Activated naive CD8-positive, alpha-beta T cell treated with anti-CD3 and anti-CD28 coated beads, Interleukin-2, amount 50 U/mL, for 16 hours (primary cell): ENCODE data around the gene WFDC1.

Experiments
- DNase-seq: peaks from one replicate; pipeline ENCODE4 v3.0.0-alpha.2; 2020; ENCODE audit warnings: low read depth, low spot score

WFDC1 gene

DNA sequence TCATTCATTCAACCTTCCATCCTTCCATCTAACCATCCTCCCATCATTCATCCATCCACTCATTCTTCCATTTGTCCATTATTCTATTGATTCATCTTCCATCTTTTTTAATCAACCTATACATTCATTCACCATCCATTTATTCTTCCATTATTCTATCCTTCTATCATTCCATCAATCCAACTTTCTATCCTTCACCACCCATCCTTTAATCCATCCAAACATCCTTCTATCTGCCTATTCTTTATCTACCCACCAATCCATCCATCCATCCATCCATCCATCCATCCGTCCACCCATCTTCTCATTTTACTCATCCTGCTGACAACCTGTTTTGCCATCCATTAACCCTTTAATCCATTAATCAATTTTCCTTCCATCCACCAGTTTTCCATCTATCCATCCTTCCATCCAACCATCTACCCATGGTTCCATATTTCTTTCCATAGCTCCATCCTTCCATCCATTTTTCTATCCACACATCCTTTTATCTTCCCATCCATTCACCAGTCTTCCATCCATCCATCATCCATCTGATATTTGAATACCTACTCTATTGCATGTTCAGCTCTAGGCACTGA, 21.8 kb upstream of the WFDC1 start:
- DNase-seq = no peak

GRCh38 chr16:84274515-84274914, 20.2 kb upstream of the WFDC1 start:
- no peak for DNase-seq

DNA sequence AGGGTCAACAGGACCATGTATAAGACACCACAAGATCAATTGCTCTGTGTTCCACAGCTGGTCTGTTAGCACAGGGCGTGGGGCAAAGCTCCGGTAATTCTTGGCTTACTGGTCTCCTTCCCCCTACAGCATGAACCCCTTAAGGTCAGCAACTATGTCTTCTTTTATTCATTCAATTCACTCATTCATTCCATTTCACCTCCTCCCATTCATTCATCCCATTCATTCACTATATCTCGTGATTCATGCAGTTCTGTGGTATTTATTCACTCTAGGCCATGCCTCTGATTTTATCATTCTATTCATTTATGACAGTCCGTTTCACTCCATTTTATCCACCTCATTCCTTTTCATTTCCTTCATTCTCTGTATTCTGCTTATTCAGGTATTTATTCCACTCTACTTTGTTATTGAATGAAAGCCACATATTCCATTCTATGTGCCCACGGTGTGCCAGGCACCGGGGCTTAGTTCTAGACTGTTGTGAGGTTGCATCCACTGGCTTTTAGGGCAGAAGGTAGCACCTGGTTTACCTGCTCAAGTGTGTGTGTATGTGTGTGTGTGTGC, 19.0 kb upstream of the WFDC1 start:
- DNase-seq = no peak

GRCh38 chr16:84277244-84277823, 17.3 kb upstream of the WFDC1 start:
- peak; percentile 32 for DNase-seq

DNA sequence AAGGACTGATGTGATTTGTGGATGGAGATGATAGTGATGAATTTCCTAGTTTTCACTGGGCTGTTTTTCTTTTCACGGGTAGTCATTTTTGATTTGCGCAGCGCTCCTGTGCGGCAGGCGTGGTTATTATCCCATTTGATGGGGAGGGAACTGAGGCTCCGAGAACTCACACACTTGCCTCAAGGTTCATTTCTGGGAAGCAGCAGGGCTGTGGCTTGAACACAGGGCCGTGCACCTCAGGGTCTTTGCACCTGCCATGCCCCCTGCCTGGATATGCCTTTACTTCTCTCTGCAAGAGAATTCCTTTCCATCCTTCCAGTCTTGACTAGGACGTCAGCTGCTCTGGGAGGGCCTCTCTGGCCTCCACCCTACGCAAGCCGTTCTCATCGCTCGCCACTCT, 16.3 kb upstream of the WFDC1 start:
- DNase-seq = no peak

GRCh38 chr16:84278968-84279367, 15.7 kb upstream of the WFDC1 start:
- no peak for DNase-seq

- DNase-seq = no peak
These were observed 14.8 kb upstream of the WFDC1 start for GRCh38 chr16:84279881-84280280.

GRCh38 chr16:84281074-84281473, 13.6 kb upstream of the WFDC1 start:
- no peak for DNase-seq

DNA sequence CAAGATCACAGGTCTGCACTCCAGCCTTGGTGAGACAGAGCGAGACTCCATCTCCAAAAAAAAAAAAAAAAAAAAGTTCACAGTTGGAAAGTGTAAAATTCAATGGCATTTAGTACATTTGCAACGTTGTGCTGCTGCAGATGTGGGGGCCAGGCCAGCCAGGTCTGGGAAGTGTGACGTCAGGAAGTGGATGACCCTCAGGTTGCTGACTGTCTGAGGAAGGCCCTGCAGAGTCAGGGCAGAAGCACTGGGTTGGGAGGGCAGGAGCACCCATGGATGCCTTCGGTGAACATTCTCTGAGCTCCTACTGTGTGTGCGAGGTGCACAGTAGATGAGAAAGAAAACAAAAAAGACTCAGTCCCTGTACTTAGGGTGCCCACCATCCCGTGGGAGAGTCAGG, 12.1 kb upstream of the WFDC1 start:
- no peak for DNase-seq

GRCh38 chr16:84283314-84284153, 11.1 kb upstream of the WFDC1 start:
- DNase-seq = no peak

DNA sequence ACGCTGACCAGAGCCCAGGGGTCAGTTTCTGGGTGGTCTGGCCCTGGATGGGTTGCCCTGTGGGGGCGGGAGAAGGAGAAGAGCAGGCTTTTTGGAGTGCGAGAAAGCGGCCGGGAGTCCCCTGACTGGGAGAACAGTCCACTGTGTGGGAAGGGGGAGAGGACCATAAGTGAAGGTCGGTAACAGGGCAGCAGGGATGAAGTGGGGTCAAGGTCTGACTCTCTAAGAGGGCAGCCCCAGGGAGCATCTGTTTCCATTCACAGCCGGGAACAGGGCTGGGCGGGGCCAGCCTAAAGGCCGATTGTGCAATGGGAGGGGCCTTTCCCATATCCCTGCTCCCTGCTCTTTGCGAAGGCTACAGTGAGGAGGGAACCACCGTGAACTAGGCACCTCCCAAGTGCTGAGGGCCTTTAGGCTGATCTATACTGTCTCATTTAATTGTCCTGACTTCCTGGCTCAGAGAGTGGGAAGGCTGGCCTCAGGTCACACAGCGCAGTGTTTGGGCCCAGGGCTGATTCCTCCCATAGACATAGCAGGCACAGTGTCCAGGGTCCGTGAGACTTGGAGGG, 10.4 kb upstream of the WFDC1 start:
- no peak for DNase-seq

DNA sequence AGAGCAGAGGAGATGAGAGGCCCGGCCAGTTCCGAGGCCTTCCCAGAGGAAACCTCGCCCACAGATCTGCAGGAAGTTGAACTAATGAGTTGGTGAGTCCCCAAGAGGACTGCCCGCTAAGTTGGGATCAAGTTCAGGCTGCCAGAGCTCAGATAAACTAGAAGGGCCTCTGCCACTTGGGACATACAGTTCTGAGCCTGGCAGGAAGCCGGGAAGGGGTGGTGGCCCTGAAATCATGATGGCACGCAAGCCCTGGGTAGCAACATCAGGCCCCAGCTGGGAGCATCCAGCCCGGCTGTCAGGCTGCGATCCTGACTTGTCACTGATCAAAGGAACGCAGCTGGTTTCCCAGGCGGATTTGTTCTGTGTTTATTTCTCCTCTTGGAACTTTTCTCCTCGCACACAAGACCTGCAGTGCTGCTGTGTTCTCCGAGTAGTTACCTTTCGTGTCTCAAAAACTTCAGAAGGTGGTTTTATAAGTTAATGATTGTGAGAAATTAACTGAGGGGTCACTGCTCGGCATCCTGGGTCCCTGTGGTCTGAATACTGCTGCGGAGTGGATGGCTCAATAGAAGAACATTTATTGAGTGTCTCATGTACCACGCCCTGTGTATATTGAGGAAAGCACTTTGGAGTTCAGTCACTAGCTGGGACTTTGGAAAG, 8.0 kb upstream of the WFDC1 start:
- no peak for DNase-seq

GRCh38 chr16:84288902-84289301, 5.8 kb upstream of the WFDC1 start:
- no peak for DNase-seq

DNA sequence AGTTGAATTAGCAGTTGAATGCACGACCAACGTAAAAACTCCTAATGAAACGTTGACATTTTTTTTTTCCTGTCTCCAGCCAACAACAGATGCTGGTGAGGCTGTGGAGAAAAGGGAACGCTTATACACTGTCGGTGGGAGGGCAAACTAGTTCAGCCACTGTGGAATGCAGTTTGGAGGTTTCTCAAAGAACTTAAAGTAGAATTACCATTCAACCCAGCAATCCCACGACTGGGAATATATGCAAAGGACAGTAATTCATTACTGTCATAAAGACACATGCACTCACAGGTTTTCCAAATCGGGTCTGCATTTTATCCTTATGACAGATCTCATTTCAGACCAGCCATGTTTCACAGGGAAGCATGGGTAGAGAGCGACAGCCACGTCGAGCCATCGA, 3.5 kb upstream of the WFDC1 start:
- DNase-seq = no peak

DNA sequence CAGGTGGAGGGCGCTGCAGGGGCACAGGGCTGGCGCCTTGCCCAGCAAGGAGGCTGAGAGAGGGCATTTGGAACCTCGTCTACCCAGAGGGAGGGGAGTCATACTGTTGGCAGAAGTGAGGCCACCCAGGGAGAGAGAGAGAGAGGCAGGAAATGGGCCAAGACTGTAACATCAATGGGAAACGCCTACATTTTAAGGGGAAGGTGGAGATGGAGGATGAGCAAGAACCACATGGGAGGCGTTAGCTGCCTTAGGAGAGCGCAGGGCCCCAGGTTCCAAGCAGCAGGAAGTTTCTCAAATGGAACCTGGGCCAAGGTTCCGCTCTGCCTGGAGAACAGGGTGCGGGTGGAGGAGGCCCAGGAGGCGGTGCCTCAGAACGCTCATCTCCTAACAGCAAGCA, 2.7 kb upstream of the WFDC1 start:
- DNase-seq = no peak

GRCh38 chr16:84293406-84293805, 1.3 kb upstream of the WFDC1 start:
- DNase-seq = no peak

DNA sequence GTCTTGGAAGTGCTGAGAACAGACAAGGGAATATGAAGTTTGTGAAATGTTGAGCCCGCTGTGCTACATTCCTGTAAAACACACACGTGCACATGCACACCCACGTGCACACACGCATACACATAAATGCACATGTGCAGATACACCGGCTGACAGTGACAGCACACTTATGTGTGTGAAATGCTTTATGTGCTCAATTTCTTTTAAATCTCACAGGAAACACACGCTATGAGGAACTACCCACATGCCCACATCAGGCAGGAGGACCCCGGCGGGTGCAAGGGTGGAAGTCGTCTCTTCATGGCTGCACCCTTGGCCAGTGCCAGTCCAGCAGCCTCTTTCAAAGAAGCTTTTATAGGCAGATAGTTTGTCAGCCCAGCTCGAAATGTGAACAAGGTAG, 561 bp upstream of the WFDC1 start:
- no peak for DNase-seq

- no peak for DNase-seq
These were observed 654 bp downstream of the WFDC1 start for GRCh38 chr16:84295203-84295860.

DNA sequence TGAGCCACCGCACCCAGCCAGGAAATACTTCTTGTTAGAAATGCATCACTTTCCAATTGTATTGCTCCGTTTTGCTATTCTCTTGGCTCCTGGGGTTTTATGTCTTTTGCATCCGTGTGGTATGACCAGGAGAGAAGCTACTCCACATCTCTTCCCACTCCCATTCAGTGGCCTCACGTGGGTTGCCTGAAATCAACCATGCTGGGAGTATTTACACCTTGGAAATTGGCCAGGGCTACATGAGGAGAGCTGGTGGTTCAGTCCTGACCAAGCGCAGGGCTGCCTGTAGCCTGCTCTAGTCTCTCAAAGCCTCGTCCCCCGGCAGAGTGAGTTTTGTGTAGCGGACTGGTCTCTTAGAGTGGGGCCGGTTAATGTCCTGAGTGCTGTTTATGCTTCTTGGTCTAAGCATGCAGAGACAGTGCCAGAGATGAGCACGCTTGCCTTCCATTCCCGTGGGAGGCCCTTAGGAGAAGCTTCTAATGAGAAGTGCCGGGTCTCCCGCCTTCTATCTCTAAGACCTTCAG, 3.8 kb downstream of the WFDC1 start:
- no peak for DNase-seq

- no peak for DNase-seq
These were observed 5.2 kb downstream of the WFDC1 start for GRCh38 chr16:84299734-84300440.
